Activated T-helper 1 cell treated with anti-CD3 and anti-CD28 coated beads, Interleukin-2, amount 50 U/mL, for 16 hours (primary cell): Measurements from ENCODE around the gene GNB1.
A peak's percentile ranks its signal among the peaks of the same experiment; 100 is the strongest.

Experiments
- DNase-seq, 2 donors: peaks; one replicate each; pipeline ENCODE4 v3.0.0-alpha.2; 2020; ENCODE audit warnings: low read depth in 1 of 2, low spot score in 1 of 2

GNB1 gene

GRCh38 chr1:1786836-1787605, 103.9 kb downstream of the GNB1 start:
- DNase-seq = no peak

GRCh38 chr1:1785666-1786065, 105.2 kb downstream of the GNB1 start:
- DNase-seq = no peak

- DNase-seq = no peak
These were observed 106.0 kb downstream of the GNB1 start for GRCh38 chr1:1784933-1785332.

DNA sequence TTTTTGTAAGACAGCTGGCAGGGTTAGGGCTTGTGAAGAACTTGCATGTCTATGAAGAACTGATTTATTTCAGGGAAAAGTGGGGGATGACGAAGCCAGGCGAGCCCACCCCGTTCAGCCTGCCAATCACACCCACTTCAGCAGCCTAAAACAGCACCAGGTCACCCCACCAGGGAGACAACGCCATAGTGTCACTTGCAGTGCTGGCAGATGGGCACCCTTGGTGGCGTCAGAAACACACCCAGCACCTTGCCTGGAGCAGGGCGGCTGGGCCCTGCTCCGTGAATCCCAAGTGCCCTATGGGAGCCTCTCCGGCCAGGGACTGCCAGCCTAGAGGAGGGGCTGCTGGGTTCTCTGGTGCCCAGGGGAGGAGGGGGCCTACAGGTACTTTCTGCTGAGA, 107.6 kb downstream of the GNB1 start:
- DNase-seq = no peak

DNA sequence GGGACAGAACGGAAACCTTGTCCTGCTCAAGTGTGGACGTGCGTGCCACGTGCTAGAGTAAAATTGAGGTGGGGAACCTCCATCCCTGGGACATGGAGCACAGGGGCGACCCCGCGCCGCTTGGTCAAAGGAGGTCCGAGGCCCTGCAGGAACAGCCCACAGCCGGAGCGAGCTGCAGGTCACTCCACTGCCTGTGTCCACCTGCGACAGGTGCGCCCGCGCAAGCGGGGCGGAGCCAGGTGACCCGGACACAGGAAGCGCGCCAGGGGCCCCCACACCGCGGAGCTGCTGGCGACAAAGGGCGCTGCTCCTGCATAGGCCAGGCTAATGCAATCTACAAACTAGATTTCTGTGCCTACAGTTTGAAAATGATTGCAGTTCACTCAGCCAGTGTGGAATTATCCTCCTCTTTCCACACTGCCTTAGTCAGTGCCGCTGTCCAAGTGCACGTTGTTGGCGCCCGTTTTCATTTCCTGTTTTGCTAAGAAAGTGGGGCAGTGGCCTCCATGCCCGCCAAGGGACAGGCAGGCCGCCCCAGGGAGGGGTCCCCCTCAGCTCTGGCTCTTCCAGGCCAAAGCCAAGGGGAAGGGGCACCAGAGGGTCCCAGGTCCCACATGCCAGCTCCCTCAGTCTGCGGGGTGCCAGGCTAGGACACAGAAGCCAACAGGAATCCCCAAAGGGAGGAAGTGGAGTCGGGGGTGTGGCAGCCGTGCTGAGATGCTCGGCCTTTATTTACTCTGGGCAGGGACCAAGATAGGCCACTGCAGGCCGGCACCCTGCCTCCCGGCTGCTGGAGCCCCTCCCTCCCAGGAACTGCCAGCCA, 108.3 kb downstream of the GNB1 start:
- DNase-seq = no peak

DNA sequence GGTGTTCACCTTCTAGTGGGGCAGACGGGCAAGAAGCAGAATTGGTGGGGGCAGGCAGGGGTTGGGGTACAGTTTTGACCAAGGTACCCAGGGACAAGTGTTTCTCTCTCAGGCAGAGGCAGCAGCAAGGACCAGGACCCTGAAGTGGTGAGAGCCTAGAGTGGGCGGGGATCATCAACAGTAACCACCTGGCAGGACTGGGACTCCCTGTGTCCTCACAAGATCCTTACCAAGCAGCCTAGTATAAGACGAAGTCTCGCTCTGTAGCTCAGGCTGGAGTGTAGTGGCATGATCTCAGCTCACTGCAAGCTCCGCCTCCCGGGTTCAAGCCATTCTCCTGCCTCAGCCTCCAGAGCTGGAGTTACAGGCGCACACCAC, 109.4 kb downstream of the GNB1 start:
- DNase-seq = no peak

DNA sequence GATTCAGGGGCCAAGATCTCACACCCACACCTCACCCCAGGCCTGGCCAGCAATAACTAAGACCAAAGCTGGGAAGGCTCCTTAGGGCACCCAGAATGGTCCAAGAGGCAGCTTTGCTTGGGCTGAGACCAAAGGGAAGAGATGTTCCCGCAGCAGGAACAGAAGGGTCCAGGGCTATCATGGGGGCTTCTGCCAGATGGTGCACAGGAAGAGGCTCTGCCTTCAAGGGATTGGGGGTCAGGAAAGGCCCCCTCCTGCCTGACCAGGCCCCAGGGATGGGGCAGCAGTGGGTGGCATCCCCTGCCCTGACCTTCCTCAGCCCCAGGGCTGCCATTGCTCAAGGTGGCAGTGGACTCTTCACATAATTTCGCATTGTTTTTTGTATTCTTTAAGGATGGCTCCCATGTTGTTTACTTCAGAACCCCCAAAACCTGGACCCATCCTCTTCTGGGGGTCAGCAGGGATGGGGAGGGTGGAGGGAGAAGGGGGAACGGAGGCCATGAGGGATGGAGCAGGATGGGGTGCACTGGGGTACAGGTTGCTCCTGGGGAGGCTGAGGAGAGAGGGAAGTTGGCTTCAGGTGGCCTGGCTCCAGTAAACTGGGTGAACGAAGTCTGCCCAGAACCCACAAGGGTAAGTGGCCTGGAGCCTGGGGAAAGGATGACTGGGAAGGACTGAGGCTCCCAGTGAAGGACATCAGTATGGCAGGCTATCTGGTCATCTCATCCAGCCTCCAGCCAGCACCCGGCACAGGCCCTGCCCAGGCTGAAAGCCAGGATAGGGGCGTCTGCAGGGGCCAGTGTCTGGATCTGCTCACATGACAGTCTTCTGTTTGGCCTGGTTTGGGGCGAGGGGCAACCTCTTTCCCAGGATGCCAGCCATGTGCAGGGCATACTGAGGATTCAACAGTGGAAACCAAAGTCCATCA, 110.0 kb downstream of the GNB1 start:
- DNase-seq = no peak

DNA sequence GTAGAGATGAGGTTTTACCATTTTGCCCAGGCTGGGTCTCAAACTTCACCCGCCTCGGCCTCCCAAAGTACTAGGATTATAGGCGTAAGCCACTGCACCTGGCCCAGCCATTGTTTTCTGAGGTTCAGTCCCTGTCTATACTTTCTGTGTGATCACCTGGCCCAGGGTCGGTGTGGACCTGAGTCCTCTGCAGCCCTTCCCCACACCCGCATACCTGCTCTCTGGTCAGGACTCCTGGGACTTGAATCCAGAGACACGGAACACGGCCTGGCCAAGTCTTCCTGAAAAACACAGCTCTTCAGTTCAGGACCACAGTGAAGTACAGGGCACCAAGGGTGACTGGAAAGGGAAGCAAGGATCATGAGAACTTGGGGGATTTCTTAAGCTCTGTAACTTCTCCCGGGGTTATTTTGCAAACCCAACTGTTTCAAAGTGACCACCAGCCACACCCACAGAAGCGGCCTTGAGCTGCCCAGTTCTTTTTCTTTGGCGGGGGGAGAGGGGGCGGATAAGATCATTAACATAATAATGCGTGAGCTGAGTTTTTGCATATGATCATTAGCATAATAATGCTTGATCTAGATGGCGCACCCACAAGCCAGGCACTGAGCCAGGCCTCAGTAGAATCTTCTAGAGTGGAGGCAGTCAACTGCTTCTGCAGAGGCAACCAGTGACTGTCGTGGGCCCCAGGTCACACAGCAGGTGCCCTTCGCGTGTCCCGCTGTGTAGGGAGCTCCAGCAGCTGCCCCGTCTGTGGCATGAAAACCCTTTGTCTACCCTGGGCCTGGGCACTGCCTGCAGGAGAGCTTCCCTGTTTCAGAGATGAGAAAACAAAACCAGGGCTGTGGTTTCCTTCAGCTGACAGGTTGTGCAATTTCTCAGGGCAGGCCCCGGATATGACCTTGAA, 110.9 kb downstream of the GNB1 start:
- DNase-seq = peak in 1 of 2 donors; percentile 26

DNA sequence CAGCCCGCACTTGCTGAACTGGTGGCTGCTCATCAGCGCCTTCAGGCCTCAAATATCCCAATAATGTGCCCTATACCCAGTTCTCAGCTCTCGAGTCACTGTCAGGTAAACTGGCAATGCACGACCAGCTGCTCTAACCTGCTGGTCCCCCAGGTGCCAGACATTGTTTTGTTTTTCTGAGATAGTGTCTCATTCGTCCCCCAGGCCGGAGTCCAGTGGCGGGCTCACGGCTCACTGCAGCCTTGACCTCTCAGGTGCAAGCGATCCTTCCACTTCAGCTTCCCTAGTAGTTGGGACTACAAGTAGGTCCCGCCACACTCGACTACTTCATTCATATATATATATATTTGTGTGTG, 111.6 kb downstream of the GNB1 start:
- no peak for DNase-seq

GRCh38 chr1:1778663-1779319, 112.1 kb downstream of the GNB1 start:
- DNase-seq = peak; percentile 44 to 66

DNA sequence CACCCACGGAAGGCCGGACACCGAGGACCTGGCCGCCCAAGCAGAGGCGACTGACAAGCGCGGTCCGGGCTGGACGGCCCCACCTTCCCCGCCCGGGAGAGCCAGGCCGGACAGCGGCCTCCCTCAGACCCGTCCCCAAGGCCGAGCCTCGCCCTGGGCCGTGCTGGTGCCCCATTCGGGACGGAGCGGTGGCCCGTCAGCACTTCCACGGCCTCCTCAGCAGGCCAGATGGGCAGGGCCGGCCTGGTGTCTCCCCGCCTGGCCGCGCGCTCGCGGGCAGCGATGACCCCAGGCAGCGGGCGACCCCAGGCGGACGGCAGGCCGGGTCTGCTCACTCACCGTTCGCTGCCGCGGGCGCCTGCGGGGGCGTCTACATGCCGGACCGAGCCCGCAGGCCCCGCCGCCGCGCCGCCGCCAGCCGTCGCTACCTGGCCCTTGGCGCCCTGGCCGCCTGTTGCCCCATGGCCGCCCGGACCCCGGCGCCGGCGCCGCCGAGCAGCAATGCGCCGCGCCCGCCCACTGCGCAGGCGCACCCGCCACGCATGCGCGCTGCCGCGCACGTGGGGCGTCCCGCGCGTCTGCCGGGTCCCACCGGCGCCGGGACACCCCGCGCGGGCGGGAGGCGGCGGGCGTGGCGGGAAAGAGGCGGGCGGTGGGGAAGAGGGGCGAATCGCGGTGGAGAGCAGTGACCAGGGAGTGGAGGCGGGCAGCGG, 112.8 kb downstream of the GNB1 start, which contains the start of gene NADK:
TSS of gene NADK (minus strand) at position 521 of the 713 bp plus-strand sequence. CDS start 13,064 bp downstream, outside the sequence.
- peak; percentile 33 to 69 for DNase-seq

GRCh38 chr1:1777583-1777899, 113.3 kb downstream of the GNB1 start:
- DNase-seq = no peak

DNA sequence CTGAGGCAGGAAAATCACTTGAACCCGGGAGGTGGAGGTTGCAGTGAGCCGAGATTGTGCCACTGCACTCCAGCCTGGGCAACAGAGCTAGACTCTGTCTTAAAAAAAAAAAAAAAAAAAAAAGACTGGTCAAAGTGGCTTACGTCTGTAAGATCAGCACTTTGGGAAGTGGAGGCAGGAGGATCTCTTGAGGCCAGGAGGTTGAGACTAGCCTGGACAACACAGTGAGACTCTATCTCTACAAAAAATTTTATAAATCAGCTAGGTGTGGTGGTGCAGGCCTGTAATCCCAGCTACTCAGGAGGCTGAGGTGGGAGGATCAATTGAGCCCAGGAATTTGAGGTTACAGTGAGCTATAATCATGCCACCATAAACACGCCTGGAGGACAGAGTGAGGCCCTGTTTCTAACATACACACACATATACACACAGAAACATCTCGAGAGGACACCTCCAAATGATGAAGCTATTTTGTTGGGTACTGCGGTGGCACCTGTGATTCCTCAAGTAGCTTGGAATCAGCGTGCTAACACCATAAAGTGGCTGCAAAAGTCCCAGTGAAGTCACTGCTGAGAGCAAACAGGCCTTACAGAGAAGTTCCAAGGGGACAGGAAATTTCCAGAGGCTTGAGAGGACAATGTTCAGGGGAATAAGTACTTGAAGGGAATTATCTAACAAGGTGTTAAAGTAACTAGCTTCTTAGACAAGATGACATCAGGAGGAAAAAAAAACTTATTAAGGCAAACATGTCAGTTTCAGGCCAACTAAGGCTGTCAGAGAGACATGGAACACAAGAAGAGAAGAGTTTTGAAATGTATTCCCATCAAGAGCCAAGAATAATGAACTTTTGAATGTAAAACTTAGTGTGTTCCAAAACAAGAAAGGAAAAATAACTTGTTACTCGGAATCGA, 114.0 kb downstream of the GNB1 start:
- DNase-seq = no peak

DNA sequence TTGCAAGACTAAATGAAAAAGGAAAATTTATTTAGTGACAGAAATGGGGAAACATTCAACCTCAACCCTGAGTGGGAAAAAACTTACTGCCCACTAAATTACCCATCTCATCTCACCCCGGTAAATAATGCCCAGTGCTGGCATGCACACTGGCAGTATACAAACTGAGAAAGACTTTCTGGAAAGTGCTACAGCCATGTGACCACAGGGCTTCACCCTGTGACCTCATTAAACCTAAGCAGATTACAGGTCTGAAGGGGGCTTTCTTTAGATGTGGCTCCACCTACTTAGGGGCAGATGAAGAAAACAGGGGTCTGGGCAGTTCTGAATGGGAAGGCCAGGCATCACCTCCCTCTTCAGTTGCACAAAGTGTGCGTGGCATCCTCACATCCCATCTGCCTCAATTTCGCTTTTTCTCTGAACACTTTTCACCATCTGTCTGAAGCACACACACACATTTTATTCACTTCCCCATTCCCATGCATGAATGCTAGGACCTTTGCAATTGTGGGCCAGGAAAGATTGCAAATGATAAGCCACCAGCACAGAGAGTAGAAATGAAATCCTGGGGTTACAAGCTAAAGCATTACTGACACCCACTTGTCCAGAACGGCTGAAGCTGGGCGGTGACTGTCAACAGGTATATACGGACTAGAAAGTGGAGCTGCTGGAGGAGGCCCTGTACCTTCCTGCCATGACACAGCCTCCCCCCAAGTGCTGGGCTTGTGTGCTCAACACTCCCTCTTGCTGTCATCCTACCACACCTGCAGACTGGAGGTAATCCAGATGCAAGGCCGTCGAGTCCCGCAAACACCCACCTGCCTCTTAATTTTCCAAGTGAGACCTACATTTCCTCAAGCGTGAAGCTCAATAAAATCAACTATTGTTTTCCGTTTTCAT, 115.3 kb downstream of the GNB1 start:
- DNase-seq = no peak

- no peak for DNase-seq
These were observed 117.0 kb downstream of the GNB1 start for GRCh38 chr1:1773874-1774273.

- DNase-seq = no peak
These were observed 119.8 kb downstream of the GNB1 start for GRCh38 chr1:1771096-1771495.

DNA sequence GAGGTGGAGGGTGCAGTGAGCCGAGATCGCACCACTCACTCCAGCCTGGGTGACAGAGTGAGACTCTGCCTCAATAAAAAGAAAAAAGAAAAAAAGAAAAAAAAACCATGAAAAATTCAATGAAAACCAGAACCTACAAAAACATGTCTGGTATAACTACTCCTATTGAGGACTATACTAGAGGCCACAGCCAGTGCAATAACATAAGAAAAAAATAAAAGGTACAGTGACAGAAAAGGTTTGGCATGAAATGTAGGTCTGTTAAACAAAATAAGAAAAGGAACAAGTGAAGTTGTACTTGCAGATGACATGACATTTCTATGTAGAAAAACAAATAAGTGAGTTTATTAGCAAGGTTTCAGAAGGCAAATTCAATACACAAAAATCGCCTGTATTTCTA, 120.8 kb downstream of the GNB1 start:
- no peak for DNase-seq
